ENCODE data around the gene FSHB. TPM values are rescaled to one million over a fixed set of nuclear protein-coding genes. Genes with fewer than 3 reads are reported as not detected.

The FSHB gene
- total RNA-seq, 5 donors from 2014 or later (not counting 1 experiment from before 2014, with no cell fraction given) = not detected

- no peak overlapping the region for H3K27ac Mint-ChIP-seq
- Histone ChIP-seq H3K27ac (ENCODE audit: low read length) (no peak overlapping the region), H3K4me1 (ENCODE audit: control insufficient read depth in 1 of 2, extremely low read depth in 1 of 2, insufficient read depth in 2 of 2, low read length in 2 of 2) (no peaks in the 10 kb centered on the region), H3K4me3 (ENCODE audit: control insufficient read depth in 1 of 2, extremely low read depth in 1 of 2, low read length in 1 of 2) (no peak overlapping the region), H3K9me3 (no peaks in the 10 kb centered on the region), H3K27me3 (replicated peaks in 1 of 2; ENCODE audit: control insufficient read depth in 2 of 2, extremely low read depth in 1 of 2, insufficient read depth in 2 of 2, low read length in 1 of 2) (no peaks in the 10 kb centered on the region), H3K36me3 (ENCODE audit: control insufficient read depth in 2 of 2, extremely low read depth in 1 of 2, insufficient read depth in 1 of 2, low read length in 1 of 2) (no peaks in the 10 kb centered on the region)
- 86% methylated on average over 3 of the region's 5 CpGs for WGBS (ENCODE audit: insufficient coverage)
- CTCF ChIA-PET = no interaction called here
- H3K4me3 Mint-ChIP-seq = no peak overlapping the region
- no peaks in the 10 kb centered on the region for H3K4me1 Mint-ChIP-seq
- ATAC-seq (replicated peaks in 1 of 4) (no peak), DNase-seq (no peak)
- H3K9me3 Mint-ChIP-seq = peaks cover 3 to 8% (median 7%) of the 10 kb centered on the region in 3 donors
- no peaks in the 10 kb centered on the region for H3K36me3 Mint-ChIP-seq
- POLR2A ChIA-PET = no interaction called here
- peaks cover 8 to 10% of the 10 kb centered on the region in 2 donors for H3K27me3 Mint-ChIP-seq
Measured at GRCh38 chr11:30228323-30228884, 2.4 kb upstream of the FSHB start.

- no peak for DNase-seq
- Histone ChIP-seq H3K9me3 (no peaks in the 10 kb centered on the region), H3K36me3 (ENCODE audit: control insufficient read depth in 2 of 2, extremely low read depth in 1 of 2, insufficient read depth in 1 of 2, low read length in 1 of 2) (no peaks in the 10 kb centered on the region), H3K4me3 (ENCODE audit: control insufficient read depth in 1 of 2, extremely low read depth in 1 of 2, low read length in 1 of 2) (no peak overlapping the region), H3K27me3 (replicated peaks in 1 of 2; ENCODE audit: control insufficient read depth in 2 of 2, extremely low read depth in 1 of 2, insufficient read depth in 2 of 2, low read length in 1 of 2) (peaks cover 0 to 2% of the 10 kb centered on the region in 2 experiments), H3K4me1 (ENCODE audit: control insufficient read depth in 1 of 2, extremely low read depth in 1 of 2, insufficient read depth in 2 of 2, low read length in 2 of 2) (no peaks in the 10 kb centered on the region), H3K27ac (ENCODE audit: low read length) (no peak overlapping the region)
- no peak for ATAC-seq (replicated peaks in 1 of 4)
- no CpG with 5 or more reads among the region's 2 CpGs for WGBS (ENCODE audit: insufficient coverage)
- Mint-ChIP-seq H3K36me3 (no peaks in the 10 kb centered on the region), H3K4me3 (no peak overlapping the region), H3K27me3 (peaks cover 2 to 10% of the 10 kb centered on the region in 2 donors), H3K4me1 (no peaks in the 10 kb centered on the region), H3K27ac (no peak overlapping the region), H3K9me3 (no peaks in the 10 kb centered on the region)
- ChIA-PET CTCF (no interaction called here), POLR2A (no interaction called here)
Measured at GRCh38 chr11:30239025-30239424, 8.2 kb downstream of the FSHB start.

GRCh38 chr11:30244265-30244664, 13.5 kb downstream of the FSHB start:
- Mint-ChIP-seq H3K36me3 (no peaks in the 10 kb centered on the region), H3K27me3 (peaks cover 5 to 13% of the 10 kb centered on the region in 2 donors), H3K4me1 (no peaks in the 10 kb centered on the region), H3K27ac (no peak overlapping the region), H3K9me3 (no peaks in the 10 kb centered on the region), H3K4me3 (no peak overlapping the region)
- Histone ChIP-seq H3K4me3 (ENCODE audit: control insufficient read depth in 1 of 2, extremely low read depth in 1 of 2, low read length in 1 of 2) (no peak overlapping the region), H3K36me3 (ENCODE audit: control insufficient read depth in 2 of 2, extremely low read depth in 1 of 2, insufficient read depth in 1 of 2, low read length in 1 of 2) (no peaks in the 10 kb centered on the region), H3K4me1 (ENCODE audit: control insufficient read depth in 1 of 2, extremely low read depth in 1 of 2, insufficient read depth in 2 of 2, low read length in 2 of 2) (no peaks in the 10 kb centered on the region), H3K27ac (ENCODE audit: low read length) (no peak overlapping the region), H3K27me3 (replicated peaks in 1 of 2; ENCODE audit: control insufficient read depth in 2 of 2, extremely low read depth in 1 of 2, insufficient read depth in 2 of 2, low read length in 1 of 2) (peaks cover 0 to 2% of the 10 kb centered on the region in 2 experiments), H3K9me3 (no peaks in the 10 kb centered on the region)
- no CpG with 5 or more reads among the region's 1 CpG for WGBS (ENCODE audit: insufficient coverage)
- CTCF ChIA-PET = no interaction called here
- DNase-seq (no peak), ATAC-seq (replicated peaks in 1 of 4) (no peak)
- POLR2A ChIA-PET = no interaction called here

- peaks cover 0 to 2% of the 10 kb centered on the region in 2 experiments for H3K27me3 ChIP-seq (replicated peaks in 1 of 2; ENCODE audit: control insufficient read depth in 2 of 2, extremely low read depth in 1 of 2, insufficient read depth in 2 of 2, low read length in 1 of 2)
- H3K27me3 Mint-ChIP-seq = peaks cover 5 to 13% of the 10 kb centered on the region in 2 donors
- no peak overlapping the region for H3K4me3 ChIP-seq (ENCODE audit: control insufficient read depth in 1 of 2, extremely low read depth in 1 of 2, low read length in 1 of 2)
- no peaks in the 10 kb centered on the region for H3K9me3 ChIP-seq
- WGBS (ENCODE audit: insufficient coverage) = no CpG with 5 or more reads among the region's 2 CpGs
- H3K4me3 Mint-ChIP-seq = no peak overlapping the region
- no peaks in the 10 kb centered on the region for H3K4me1 ChIP-seq (ENCODE audit: control insufficient read depth in 1 of 2, extremely low read depth in 1 of 2, insufficient read depth in 2 of 2, low read length in 2 of 2)
- no peak overlapping the region for H3K27ac ChIP-seq (ENCODE audit: low read length)
- CTCF ChIA-PET = no interaction called here
- H3K27ac Mint-ChIP-seq = no peak overlapping the region
- H3K36me3 Mint-ChIP-seq = no peaks in the 10 kb centered on the region
- H3K4me1 Mint-ChIP-seq = no peaks in the 10 kb centered on the region
- POLR2A ChIA-PET = no interaction called here
- H3K9me3 Mint-ChIP-seq = no peaks in the 10 kb centered on the region
- H3K36me3 ChIP-seq (ENCODE audit: control insufficient read depth in 2 of 2, extremely low read depth in 1 of 2, insufficient read depth in 1 of 2, low read length in 1 of 2) = no peaks in the 10 kb centered on the region
- ATAC-seq (replicated peaks in 1 of 4) (no peak), DNase-seq (no peak)
Measured at GRCh38 chr11:30245621-30246020, 14.8 kb downstream of the FSHB start.

- no peaks in the 10 kb centered on the region for H3K36me3 ChIP-seq (ENCODE audit: control insufficient read depth in 2 of 2, extremely low read depth in 1 of 2, insufficient read depth in 1 of 2, low read length in 1 of 2)
- no peaks in the 10 kb centered on the region for H3K9me3 Mint-ChIP-seq
- H3K36me3 Mint-ChIP-seq = no peaks in the 10 kb centered on the region
- H3K27me3 ChIP-seq (replicated peaks in 1 of 2; ENCODE audit: control insufficient read depth in 2 of 2, extremely low read depth in 1 of 2, insufficient read depth in 2 of 2, low read length in 1 of 2) = peaks cover 0 to 2% of the 10 kb centered on the region in 2 experiments
- no peak overlapping the region for H3K4me3 ChIP-seq (ENCODE audit: control insufficient read depth in 1 of 2, extremely low read depth in 1 of 2, low read length in 1 of 2)
- no peak overlapping the region for H3K27ac ChIP-seq (ENCODE audit: low read length)
- ATAC-seq (replicated peaks in 1 of 4) = no peak
- ChIA-PET POLR2A (no interaction called here), CTCF (no interaction called here)
- no CpG with 5 or more reads among the region's 3 CpGs for WGBS (ENCODE audit: insufficient coverage)
- no peak overlapping the region for H3K27ac Mint-ChIP-seq
- H3K4me1 ChIP-seq (ENCODE audit: control insufficient read depth in 1 of 2, extremely low read depth in 1 of 2, insufficient read depth in 2 of 2, low read length in 2 of 2) = no peaks in the 10 kb centered on the region
- DNase-seq = no peak
- no peaks in the 10 kb centered on the region for H3K9me3 ChIP-seq
- no peaks in the 10 kb centered on the region for H3K27me3 Mint-ChIP-seq
- no peak overlapping the region for H3K4me3 Mint-ChIP-seq
- peaks cover 0 to 9% (median 3%) of the 10 kb centered on the region in 3 donors for H3K4me1 Mint-ChIP-seq
Measured at GRCh38 chr11:30254307-30255298, 23.8 kb downstream of the FSHB start.

- Histone ChIP-seq H3K4me3 (ENCODE audit: control insufficient read depth in 1 of 2, extremely low read depth in 1 of 2, low read length in 1 of 2) (no peak overlapping the region), H3K36me3 (ENCODE audit: control insufficient read depth in 2 of 2, extremely low read depth in 1 of 2, insufficient read depth in 1 of 2, low read length in 1 of 2) (no peaks in the 10 kb centered on the region), H3K4me1 (ENCODE audit: control insufficient read depth in 1 of 2, extremely low read depth in 1 of 2, insufficient read depth in 2 of 2, low read length in 2 of 2) (no peaks in the 10 kb centered on the region), H3K27me3 (replicated peaks in 1 of 2; ENCODE audit: control insufficient read depth in 2 of 2, extremely low read depth in 1 of 2, insufficient read depth in 2 of 2, low read length in 1 of 2) (peaks cover 0 to 2% of the 10 kb centered on the region in 2 experiments), H3K27ac (ENCODE audit: low read length) (no peak overlapping the region), H3K9me3 (no peaks in the 10 kb centered on the region)
- no peak for ATAC-seq (replicated peaks in 1 of 4)
- no peaks in the 10 kb centered on the region for H3K9me3 Mint-ChIP-seq
- H3K36me3 Mint-ChIP-seq = no peaks in the 10 kb centered on the region
- CTCF ChIA-PET = no interaction called here
- H3K4me1 Mint-ChIP-seq = peaks cover 0 to 9% (median 3%) of the 10 kb centered on the region in 3 donors
- POLR2A ChIA-PET = no interaction called here
- no peak overlapping the region for H3K4me3 Mint-ChIP-seq
- no peaks in the 10 kb centered on the region for H3K27me3 Mint-ChIP-seq
- H3K27ac Mint-ChIP-seq = no peak overlapping the region
- WGBS (ENCODE audit: insufficient coverage) = no CpG with 5 or more reads among the region's 5 CpGs
- no peak for DNase-seq
Measured at GRCh38 chr11:30255637-30256036, 24.8 kb downstream of the FSHB start.
